Measurements from ENCODE around the gene COL6A5. TPM values are rescaled to one million over a fixed set of nuclear protein-coding genes. Genes with fewer than 3 reads are reported as not detected.

COL6A5 gene
- total and polyA plus RNA-seq, 10 of the 15 experiments (the other 5 are each of a cell fraction or from before 2014, with no cell fraction given), result 0.04 to 0.11 TPM; not detected in 8

DNA sequence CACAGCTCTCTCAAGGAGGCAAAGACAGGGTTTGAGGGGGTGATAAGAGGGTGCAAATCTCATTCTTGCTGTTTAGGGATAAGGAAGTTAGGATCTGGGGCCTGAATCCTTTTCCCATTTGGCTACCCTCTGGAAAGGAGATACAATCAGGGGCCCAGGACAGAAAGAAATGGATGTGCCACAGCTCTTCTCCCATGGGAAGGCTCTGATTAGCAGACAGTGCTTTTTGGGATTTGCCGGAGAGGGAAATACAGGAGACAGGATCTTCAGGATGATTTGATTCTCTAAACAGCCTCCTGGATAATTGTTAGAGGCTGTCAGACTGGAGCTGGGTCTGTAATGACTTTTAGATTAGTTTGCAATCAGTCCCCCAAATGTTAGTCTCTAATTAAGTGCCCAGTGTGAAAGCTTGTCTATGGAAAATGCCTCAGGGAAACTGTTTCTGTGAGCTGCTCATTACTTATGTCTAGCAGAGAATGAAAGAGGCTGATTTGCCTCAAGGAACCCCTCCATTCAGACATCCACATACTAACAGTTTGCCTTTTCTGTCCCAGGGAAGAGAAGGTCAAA lies 67.6 kb downstream of the COL6A5 start:
- no TSS peak for BruUV-seq (replicated peaks)
- Histone ChIP-seq H3K4me3 (no peak overlapping the region), H3K27ac (ENCODE audit: control insufficient read depth, insufficient read depth) (no peak overlapping the region), H3K9me3 (replicated peaks; ENCODE audit: control insufficient read depth, insufficient read depth, low read length) (no peaks in the 10 kb centered on the region), H3K4me1 (ENCODE audit: control insufficient read depth, insufficient read depth, low read length) (no peaks in the 10 kb centered on the region), H3K79me2 (ENCODE audit: control insufficient read depth, insufficient read depth, low read length) (no peaks in the 10 kb centered on the region), H2AFZ (ENCODE audit: control insufficient read depth, low read depth, low read length) (no peak overlapping the region), H3K36me3 (ENCODE audit: control insufficient read depth in 2 of 2, insufficient read depth in 2 of 2, low read length in 1 of 2) (no peaks in the 10 kb centered on the region), H4K20me1 (ENCODE audit: control insufficient read depth, insufficient read depth) (no peaks in the 10 kb centered on the region), H3K4me2 (ENCODE audit: control insufficient read depth, insufficient read depth) (no peak overlapping the region), H3K27me3 (replicated peaks in 1 of 2; ENCODE audit: control insufficient read depth in 2 of 2, insufficient read depth in 2 of 2, low read length in 1 of 2) (no peaks in the 10 kb centered on the region), H3K9ac (ENCODE audit: control insufficient read depth, insufficient read depth, low read length) (no peak overlapping the region)
- ChIA-PET SMC1A (ENCODE audit: uncharacterized antibody, unreplicated experiment) (no interaction called here), RAD21 (ENCODE audit: unreplicated experiment) (no interaction called here), CTCF (no interaction called here), POLR2A (no interaction called here)
- TF ChIP-seq ZNF207 (IDR thresholded peaks at IDR 0.05; ENCODE audit: borderline replicate concordance) (no peak), PML (IDR thresholded peaks at IDR 0.05; ENCODE audit: low read length) (no peak), ZSCAN29 (IDR thresholded peaks at IDR 0.05) (no peak), TAF1 (IDR thresholded peaks at IDR 0.05; ENCODE audit: borderline replicate concordance, low read depth, low read length) (no peak), HDAC2 (IDR thresholded peaks at IDR 0.05) (no peak), MYB (IDR thresholded peaks at IDR 0.05; ENCODE audit: borderline replicate concordance, low read depth, low read length) (no peak), EZH2 (IDR thresholded peaks at IDR 0.05; ENCODE audit: borderline replicate concordance, control insufficient read depth, low read depth, low read length) (no peak), RCOR1 (conservative IDR thresholded peaks at IDR 0.05; ENCODE audit: low read depth, low read length) (no peak), SREBF2 (IDR thresholded peaks at IDR 0.05; ENCODE audit: low read length) (no peak), SP1 (IDR thresholded peaks at IDR 0.05; ENCODE audit: low read depth, low read length) (no peak), YY1 (IDR thresholded peaks at IDR 0.05; ENCODE audit: low read depth, low read length) (no peak), RB1 (IDR thresholded peaks at IDR 0.05; ENCODE audit: borderline replicate concordance) (no peak), ATF7 (IDR thresholded peaks at IDR 0.05; ENCODE audit: low read depth) (no peak), KDM1A (IDR thresholded peaks at IDR 0.05; ENCODE audit: borderline replicate concordance) (no peak)
- TF ChIP-seq, protein P1, sequence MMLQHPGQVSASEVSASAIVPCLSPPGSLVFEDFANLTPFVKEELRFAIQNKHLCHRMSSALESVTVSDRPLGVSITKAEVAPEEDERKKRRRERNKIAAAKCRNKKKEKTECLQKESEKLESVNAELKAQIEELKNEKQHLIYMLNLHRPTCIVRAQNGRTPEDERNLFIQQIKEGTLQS (IDR thresholded peaks at IDR 0.05; ENCODE audit: borderline replicate concordance, extremely low read depth, low read depth, low read length), result no peak
- TF ChIP-seq, protein P2, sequence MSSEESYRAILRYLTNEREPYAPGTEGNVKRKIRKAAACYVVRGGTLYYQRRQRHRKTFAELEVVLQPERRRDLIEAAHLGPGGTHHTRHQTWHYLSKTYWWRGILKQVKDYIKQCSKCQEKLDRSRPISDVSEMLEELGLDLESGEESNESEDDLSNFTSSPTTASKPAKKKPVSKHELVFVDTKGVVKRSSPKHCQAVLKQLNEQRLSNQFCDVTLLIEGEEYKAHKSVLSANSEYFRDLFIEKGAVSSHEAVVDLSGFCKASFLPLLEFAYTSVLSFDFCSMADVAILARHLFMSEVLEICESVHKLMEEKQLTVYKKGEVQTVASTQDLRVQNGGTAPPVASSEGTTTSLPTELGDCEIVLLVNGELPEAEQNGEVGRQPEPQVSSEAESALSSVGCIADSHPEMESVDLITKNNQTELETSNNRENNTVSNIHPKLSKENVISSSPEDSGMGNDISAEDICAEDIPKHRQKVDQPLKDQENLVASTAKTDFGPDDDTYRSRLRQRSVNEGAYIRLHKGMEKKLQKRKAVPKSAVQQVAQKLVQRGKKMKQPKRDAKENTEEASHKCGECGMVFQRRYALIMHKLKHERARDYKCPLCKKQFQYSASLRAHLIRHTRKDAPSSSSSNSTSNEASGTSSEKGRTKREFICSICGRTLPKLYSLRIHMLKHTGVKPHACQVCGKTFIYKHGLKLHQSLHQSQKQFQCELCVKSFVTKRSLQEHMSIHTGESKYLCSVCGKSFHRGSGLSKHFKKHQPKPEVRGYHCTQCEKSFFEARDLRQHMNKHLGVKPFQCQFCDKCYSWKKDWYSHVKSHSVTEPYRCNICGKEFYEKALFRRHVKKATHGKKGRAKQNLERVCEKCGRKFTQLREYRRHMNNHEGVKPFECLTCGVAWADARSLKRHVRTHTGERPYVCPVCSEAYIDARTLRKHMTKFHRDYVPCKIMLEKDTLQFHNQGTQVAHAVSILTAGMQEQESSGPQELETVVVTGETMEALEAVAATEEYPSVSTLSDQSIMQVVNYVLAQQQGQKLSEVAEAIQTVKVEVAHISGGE (CRISPR knock-in tag; IDR thresholded peaks at IDR 0.05), result no peak
- no peak for ATAC-seq
- no CpG with 5 or more reads among the region's 1 CpG for WGBS (ENCODE audit: insufficient coverage, insufficient replicate concordance, low lambda C conversion rate, missing lambda C conversion rate)
- in situ Hi-C loops (cut with MboI) (no loop called here), intact Hi-C loops (cut with micrococcal nuclease; ENCODE audit: unreplicated experiment) (no loop called here)
- no peak for DNase-seq (ENCODE audit: low read depth, low spot score)
- no peak for FAIRE-seq

All from GM12878 (cell line).